Endodermal cell (in vitro differentiated cells): ENCODE data around the gene NF1. TPM values are rescaled to one million over a fixed set of nuclear protein-coding genes. Genes with fewer than 3 reads are reported as not detected.

Source experiments
- DNase-seq: peaks from one replicate; pipeline ENCODE4 v3.0.0-alpha.2; 2017
- H3K27ac ChIP-seq: 2 replicates; pipeline ENCODE4 v1.5.1; 2013; ENCODE audit warnings: mild to moderate bottlenecking, low read depth, low read length, moderate library complexity
- H3K27me3 ChIP-seq: 2 replicates; pipeline ENCODE4 v1.6.1; 2013; ENCODE audit warnings: mild to moderate bottlenecking, low read length, moderate library complexity; ENCODE audit not compliant: insufficient read depth, control insufficient read depth, poor library complexity, severe bottlenecking
- H3K36me3 ChIP-seq: 2 replicates; pipeline ENCODE4 v1.7.0; 2013; ENCODE audit warnings: mild to moderate bottlenecking, low read length, moderate library complexity; ENCODE audit not compliant: control insufficient read depth, insufficient read depth
- H3K4me1 ChIP-seq: one replicate; pipeline ENCODE4 v1.7.0; 2013; ENCODE audit warnings: low read length; ENCODE audit not compliant: control insufficient read depth, insufficient read depth
- H3K4me3 ChIP-seq: 2 replicates; pipeline ENCODE4 v1.5.1; 2013; ENCODE audit warnings: mild to moderate bottlenecking, low read length, moderate library complexity
- H3K9ac ChIP-seq: 2 replicates; pipeline ENCODE4 v1.6.1; 2013; ENCODE audit warnings: mild to moderate bottlenecking, low read length, moderate library complexity; ENCODE audit not compliant: poor library complexity, severe bottlenecking; ENCODE audit errors: extremely low read depth
- H3K9me3 ChIP-seq: 2 replicates; pipeline ENCODE4 v1.6.1; 2013; ENCODE audit warnings: mild to moderate bottlenecking, low read length, moderate library complexity; ENCODE audit not compliant: control insufficient read depth
- H3K27ac Mint-ChIP-seq: 2 replicates; pipeline ENCODE4 v1.8.0; 2020; ENCODE audit warnings: mixed read lengths
- H3K27me3 Mint-ChIP-seq: 2 replicates; pipeline ENCODE4 v1.8.0; 2021; ENCODE audit warnings: mild to moderate bottlenecking, mixed read lengths; ENCODE audit not compliant: insufficient read depth
- H3K36me3 Mint-ChIP-seq: 2 replicates; pipeline ENCODE4 v1.8.0; 2020; ENCODE audit warnings: low read depth, mixed read lengths
- H3K4me1 Mint-ChIP-seq: 2 replicates; pipeline ENCODE4 v1.8.0; 2020; ENCODE audit warnings: mixed read lengths
- H3K4me3 Mint-ChIP-seq: 2 replicates; pipeline ENCODE4 v1.8.0; 2020; ENCODE audit warnings: mild to moderate bottlenecking, moderate library complexity, mixed read lengths
- H3K9me3 Mint-ChIP-seq: 2 replicates; pipeline ENCODE4 v1.8.0; 2020; ENCODE audit warnings: mild to moderate bottlenecking, mixed read lengths
- WGBS, 2 experiments: methylation state at CpG; one replicate each; pipeline versions ENCODE4 v1.1.5 to v1.1.7; 2013; ENCODE audit warnings: missing lambda C conversion rate in 2 of 2, mixed read lengths in 1 of 2; ENCODE audit not compliant: insufficient coverage in 1 of 2, insufficient read length in 1 of 2; 5-methylcytosine and 5-hydroxymethylcytosine counted together
- total RNA-seq, 2 donors: library from RNA; stranded (reverse); fragmentation: NEBNext Ultra II Directional in 1 of 2; extraction: Animal tissue kit (Norgen Biotek cat#: 25700) in 1 of 2; gene quantifications; 2 replicates in 1 of 2; 3 replicates in 1 of 2; pipeline ENCODE4 v1.2.1, GENCODE V29; 2021
- TF ChIP-seq, protein P1 (sequence below): fragments of 200-600 bp; sonication (generic); conservative IDR thresholded peaks from 2 replicates; pipeline ENCODE4 v1.5.0; 2021; ENCODE audit warnings: antibody characterized with exemption, mild to moderate bottlenecking

The NF1 gene
- total RNA-seq, 2 donors from 2014 or later: 61.9 to 69.3 TPM

DNA sequence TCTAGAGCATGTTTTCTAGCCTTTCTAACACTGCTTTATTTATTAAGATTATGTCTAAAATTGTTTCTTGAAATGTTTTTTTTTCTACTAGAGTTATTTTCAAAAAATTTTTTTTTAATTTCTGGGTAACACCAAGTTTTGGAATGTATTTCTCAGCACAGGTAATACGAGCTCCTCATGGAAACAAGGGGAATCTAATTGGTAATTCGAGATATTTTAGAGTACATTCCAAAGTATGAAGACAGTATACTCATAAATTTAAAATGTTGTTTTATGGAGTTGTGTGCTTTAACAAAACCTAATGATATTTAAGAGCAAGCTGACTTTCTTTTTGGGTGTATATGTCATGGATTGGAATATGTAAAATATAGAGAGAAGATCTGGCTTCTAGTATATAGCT lies 159.9 kb downstream of the NF1 start:
- H3K4me3 ChIP-seq: no peak overlapping the region
- H3K36me3 ChIP-seq: peaks cover 48% of the 10 kb centered on the region
- Mint-ChIP-seq H3K27ac (no peak overlapping the region), H3K9me3 (no peaks in the 10 kb centered on the region), H3K4me1 (peaks cover under 1% of the 10 kb centered on the region), H3K36me3 (peaks cover 10% of the 10 kb centered on the region), H3K27me3 (no peaks in the 10 kb centered on the region), H3K4me3 (no peak overlapping the region)
- no peak for DNase-seq
- no peaks in the 10 kb centered on the region for H3K4me1 ChIP-seq
- H3K9ac ChIP-seq: no peak overlapping the region
- TF ChIP-seq, protein P1, sequence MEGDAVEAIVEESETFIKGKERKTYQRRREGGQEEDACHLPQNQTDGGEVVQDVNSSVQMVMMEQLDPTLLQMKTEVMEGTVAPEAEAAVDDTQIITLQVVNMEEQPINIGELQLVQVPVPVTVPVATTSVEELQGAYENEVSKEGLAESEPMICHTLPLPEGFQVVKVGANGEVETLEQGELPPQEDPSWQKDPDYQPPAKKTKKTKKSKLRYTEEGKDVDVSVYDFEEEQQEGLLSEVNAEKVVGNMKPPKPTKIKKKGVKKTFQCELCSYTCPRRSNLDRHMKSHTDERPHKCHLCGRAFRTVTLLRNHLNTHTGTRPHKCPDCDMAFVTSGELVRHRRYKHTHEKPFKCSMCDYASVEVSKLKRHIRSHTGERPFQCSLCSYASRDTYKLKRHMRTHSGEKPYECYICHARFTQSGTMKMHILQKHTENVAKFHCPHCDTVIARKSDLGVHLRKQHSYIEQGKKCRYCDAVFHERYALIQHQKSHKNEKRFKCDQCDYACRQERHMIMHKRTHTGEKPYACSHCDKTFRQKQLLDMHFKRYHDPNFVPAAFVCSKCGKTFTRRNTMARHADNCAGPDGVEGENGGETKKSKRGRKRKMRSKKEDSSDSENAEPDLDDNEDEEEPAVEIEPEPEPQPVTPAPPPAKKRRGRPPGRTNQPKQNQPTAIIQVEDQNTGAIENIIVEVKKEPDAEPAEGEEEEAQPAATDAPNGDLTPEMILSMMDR: no peak
- H3K9me3 ChIP-seq: no peaks in the 10 kb centered on the region
- WGBS, 2 experiments: 88 to 100% methylated on average over 2 of the region's 2 CpGs
- H3K27ac ChIP-seq: no peak overlapping the region
- no peaks in the 10 kb centered on the region for H3K27me3 ChIP-seq

DNA sequence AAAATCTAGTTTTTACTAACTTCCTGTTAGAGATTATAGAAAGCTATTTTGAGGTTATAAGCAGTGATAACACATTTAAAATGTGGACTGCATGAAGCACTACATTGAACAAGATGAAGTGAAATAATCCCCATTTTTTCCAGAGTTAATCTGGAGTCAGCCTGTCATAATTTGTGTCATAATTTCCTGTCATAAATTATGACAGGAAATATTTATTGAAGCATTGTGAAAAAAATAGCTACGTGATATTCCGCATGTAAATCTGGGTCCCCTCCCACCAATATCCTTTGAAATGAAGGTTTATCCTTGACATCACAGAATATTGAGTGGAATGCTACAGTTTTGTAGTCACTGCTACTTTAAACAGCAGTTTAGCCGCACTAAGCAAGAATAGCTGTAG lies 162.2 kb downstream of the NF1 start:
- H3K4me1 ChIP-seq: no peaks in the 10 kb centered on the region
- no peak overlapping the region for H3K27ac ChIP-seq
- no peaks in the 10 kb centered on the region for H3K27me3 ChIP-seq
- TF ChIP-seq, protein P1: no peak
- peaks cover 51% of the 10 kb centered on the region for H3K36me3 ChIP-seq
- no peak overlapping the region for H3K4me3 Mint-ChIP-seq
- no peak overlapping the region for H3K4me3 ChIP-seq
- no peaks in the 10 kb centered on the region for H3K27me3 Mint-ChIP-seq
- no peaks in the 10 kb centered on the region for H3K9me3 Mint-ChIP-seq
- H3K27ac Mint-ChIP-seq: no peak overlapping the region
- no peaks in the 10 kb centered on the region for H3K4me1 Mint-ChIP-seq
- 93 to 98% methylated on average over 2 to 3 of the region's 3 CpGs for WGBS, 2 experiments
- no peaks in the 10 kb centered on the region for H3K9me3 ChIP-seq
- H3K36me3 Mint-ChIP-seq: peaks cover 20% of the 10 kb centered on the region
- DNase-seq: no peak
- H3K9ac ChIP-seq: no peak overlapping the region

DNA sequence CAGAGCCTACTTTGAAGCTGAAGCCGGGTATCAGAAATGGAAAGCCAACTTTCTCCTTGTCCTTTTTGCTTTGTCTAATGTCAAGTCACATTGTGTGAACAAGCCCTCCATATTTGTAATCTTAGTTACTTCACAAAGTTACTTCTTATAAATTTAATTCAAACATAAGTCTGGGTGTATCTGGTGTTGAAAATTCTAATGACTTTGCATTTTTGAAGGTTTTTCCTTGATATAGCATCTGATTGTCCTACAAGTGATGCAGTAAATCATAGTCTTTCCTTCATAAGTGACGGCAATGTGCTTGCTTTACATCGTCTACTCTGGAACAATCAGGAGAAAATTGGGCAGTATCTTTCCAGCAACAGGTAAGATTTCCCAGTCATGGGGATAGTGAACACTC lies 165.4 kb downstream of the NF1 start:
- no peak overlapping the region for H3K9ac ChIP-seq
- peaks cover 49% of the 10 kb centered on the region for H3K36me3 ChIP-seq
- no peaks in the 10 kb centered on the region for H3K9me3 ChIP-seq
- H3K4me1 Mint-ChIP-seq: no peaks in the 10 kb centered on the region
- no peak overlapping the region for H3K4me3 Mint-ChIP-seq
- no peaks in the 10 kb centered on the region for H3K27me3 ChIP-seq
- H3K27me3 Mint-ChIP-seq: no peaks in the 10 kb centered on the region
- TF ChIP-seq, protein P1: no peak
- H3K4me1 ChIP-seq: no peaks in the 10 kb centered on the region
- H3K4me3 ChIP-seq: no peak overlapping the region
- H3K9me3 Mint-ChIP-seq: no peaks in the 10 kb centered on the region
- 93 to 100% methylated on average over 3 of the region's 3 CpGs for WGBS, 2 experiments
- DNase-seq: no peak
- H3K27ac Mint-ChIP-seq: peak overlapping the region; percentile 26
- no peak overlapping the region for H3K27ac ChIP-seq
- peaks cover 29% of the 10 kb centered on the region for H3K36me3 Mint-ChIP-seq
